T-helper 1 cell (primary cell): ENCODE data around the gene KRT15.

ENCODE experiments used
- DNase-seq, 5 donors: peaks; one replicate each; pipeline ENCODE4 v3.0.0-alpha.2; 2012 to 2020

Gene KRT15

DNA sequence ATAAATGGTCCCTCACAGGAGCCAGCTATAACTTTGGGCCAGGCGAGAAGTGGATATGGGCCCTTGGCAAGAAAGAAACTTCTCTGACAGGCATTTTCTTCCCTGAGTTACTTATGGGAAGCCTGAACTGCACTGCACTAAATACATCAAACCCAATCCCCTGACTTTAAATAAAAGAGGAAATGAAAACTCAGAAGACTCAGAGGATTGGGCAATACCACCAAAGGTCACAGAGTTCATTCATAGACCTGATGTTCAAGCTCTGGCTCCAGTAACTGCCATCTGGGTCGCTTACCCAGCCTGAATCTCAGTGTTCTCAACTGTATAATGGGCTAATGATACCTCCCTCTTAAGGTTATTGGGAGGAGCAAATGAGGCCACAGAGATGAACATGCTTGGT, 38.6 kb downstream of the KRT15 start:
- DNase-seq: no peak

DNA sequence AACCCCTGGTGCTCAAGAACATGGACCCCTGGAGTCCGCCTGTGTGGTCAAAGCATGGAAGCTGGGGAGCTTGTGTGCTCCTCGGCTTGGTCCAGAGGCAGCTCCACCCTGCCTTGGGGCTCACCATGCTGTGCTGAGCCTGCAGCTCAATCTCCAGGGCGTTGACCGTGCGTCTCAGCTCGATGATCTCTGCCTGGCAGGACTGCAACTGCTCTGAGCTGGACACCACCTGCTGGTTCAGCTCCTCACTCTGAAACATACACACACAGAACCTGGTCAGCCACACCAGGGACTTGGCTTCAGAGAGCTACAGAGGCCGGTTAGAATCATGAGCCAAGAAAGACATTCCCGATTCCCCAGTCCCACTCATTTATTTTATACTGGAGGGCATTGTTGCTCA, 40.5 kb downstream of the KRT15 start:
- no peak for DNase-seq

DNA sequence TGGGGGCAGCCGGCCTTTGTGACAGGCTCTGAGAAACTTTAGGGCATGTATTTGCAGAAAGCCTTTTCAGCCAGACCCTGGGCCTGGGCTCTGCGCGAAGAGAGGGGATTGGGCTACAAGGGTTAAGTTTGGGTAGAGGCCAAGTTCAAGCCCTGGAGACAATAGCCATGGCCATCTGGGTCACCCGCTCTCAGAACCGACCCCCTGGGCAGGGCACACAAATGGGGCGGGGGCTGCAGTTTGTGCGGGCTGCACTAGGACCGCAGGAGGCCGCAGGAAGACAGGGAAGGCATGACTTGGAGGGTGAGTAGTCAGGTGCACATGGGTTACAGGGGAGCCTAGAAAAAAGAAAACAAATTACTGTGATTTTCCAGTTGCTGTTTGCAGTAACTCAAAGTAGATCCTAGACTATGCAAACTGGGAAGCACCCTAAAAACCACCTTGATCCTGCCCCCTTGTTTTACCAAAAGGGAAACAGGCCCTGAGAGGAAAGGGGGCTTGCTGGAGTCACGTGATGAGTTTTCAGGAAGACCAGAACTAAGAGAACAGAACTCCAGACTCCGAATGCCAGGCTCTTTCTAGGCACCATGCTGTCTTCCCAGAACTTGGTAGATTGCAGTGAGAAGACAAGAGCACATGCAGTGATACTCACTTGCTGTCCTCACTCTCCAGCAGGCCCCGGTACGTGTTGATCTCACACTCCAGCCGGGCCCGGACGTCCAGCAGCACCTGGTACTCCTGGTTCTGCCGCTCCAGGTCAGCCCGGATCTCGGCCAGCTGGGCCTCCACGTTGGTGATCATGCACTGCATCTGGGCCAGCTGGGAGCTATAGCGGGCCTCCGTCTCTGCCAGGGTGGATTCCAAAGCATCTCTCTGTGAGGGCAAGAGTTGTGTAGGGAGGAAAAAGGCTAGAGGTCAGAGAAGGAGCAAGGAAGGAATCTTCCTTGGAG, 41.5 kb downstream of the KRT15 start:
- no peak for DNase-seq

DNA sequence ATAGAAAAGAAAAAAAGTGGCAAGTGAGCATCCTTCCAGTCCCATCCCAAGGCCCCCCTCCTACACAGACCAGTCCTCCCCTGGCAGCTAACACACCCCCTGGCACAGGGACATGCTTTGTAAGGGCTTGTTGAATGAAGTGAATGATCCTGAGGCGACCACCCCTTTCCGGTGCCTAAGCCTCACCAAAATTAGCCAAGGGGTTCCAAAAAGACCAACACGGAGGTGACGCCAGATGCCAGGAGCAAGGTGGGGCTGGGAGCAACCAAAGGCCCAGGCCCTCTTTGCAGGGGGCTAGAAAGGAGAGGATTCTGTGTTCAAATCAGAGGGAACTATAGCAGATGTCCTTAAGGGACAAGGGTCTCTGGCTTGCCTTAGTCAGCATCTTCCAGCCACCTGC, 43.3 kb downstream of the KRT15 start:
- no peak for DNase-seq

DNA sequence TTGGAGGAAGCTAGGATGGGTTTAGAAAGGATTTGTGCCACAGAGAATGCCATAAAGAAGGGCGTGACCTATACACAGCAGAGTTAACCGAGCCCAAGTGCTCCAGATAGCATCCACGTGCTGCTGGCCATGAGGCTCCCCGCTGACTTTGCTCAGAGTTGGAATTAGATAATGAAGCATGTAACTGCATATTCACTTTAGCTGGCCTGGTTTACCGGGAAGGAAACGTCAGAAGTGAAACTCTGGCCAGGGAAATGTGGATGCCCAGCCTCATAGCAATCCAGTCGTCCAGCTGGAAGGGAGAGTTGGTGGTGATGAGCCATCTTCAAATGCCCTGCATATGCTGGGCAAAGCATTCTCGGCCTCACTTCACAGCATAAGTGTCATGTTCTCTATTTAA, 43.8 kb downstream of the KRT15 start:
- no peak for DNase-seq

DNA sequence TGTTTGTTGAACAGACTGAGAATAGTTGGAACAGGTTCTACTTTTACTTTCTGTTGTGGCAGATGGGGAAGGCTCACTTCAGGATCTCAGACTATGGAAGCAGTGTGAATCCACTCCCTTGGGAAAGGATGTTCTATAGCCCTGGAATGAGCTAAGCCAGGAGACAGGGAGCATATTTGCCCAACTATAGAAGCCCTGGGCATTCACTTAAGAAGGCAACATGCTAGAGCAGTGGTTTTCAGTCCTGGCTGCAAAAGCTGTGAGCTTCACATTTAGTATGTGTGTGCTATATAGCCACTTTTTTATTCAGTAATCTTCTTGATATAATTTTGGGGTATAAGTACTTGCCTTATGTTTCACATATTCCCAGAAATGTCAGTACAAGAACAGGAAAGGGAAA, 50.3 kb downstream of the KRT15 start:
- no peak for DNase-seq

DNA sequence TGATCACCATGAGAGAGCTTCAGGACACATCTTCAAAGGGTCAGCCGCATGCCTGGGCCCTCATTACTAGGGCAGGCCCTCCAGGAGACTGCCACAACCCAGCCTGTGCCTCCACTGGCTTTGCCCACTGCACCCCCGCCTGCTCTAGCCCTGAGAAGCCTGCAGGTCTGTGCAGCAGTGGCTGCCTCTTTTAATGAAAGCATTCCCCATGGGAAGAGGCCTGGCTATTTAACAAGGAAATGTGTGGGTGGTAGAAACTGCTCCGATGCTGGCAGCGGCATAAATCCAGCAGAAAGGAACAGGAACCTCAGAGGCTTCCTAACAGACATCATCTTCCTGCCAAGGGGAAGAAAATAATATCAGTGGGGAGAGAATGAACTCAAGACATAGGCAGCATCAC, 51.1 kb downstream of the KRT15 start:
- no peak for DNase-seq

DNA sequence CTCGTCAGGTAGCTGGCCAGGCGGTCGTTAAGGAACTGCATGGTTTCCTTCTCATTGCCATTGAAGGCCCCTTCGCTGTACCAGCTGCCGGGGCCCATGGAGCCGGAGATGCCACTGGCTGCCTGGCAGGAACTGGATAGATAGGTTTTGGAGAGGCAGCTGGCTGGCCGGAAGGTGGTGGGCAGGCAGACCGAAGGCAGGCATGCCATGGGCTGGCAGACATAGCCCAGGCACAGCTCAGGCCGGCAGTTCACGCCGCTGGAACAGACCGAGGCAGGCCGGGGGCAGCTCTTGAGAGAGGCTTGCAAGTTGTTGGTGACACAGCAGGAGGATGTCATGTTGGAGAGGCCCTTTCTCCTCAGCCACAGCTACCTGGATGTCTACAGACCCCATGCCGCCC, 51.7 kb downstream of the KRT15 start, which contains the start of gene KRT32:
TSS of gene KRT32 (minus strand) at position 399 of the 400 bp plus-strand sequence. CDS start at position 338, 61 bp downstream.
- no peak for DNase-seq

DNA sequence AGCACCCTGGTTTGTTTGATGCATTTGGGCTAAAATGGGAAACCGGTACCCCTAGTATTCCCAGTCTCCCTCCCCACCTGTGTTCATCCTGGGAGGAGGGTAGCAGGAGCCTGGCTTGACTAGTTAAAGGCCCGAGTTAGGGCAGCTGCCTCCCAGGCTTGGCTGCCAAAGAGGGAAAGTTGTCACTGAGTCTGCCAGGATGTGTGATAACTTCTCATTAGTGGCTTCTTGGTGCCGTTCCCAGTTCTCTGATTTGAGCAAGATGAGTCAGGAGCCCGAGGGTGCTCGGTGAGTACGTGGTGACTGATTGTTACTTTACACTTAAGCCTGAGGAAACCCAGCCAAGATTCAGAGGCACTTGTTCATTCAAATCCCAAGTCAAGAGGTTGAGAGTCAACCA, 54.0 kb downstream of the KRT15 start:
- no peak for DNase-seq

DNA sequence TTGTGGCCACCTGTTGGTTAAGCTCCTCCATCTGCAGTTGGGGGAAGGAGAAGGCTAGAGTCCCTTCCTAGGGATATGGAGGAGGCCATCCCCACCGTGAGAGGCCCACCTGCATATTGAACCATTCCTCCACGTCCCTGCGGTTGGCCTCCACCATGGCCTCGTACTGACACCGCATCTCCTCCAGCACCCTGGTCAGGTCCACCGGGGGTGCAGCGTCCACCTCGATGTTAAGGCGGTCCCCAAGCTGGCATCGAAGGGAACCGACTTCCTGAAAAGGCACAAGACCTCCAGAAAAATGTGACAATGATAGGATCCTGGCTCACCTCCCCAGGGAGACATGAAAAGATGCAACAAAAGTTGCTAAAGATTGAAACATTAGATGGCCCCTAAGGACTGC, 54.5 kb downstream of the KRT15 start:
- DNase-seq: no peak

DNA sequence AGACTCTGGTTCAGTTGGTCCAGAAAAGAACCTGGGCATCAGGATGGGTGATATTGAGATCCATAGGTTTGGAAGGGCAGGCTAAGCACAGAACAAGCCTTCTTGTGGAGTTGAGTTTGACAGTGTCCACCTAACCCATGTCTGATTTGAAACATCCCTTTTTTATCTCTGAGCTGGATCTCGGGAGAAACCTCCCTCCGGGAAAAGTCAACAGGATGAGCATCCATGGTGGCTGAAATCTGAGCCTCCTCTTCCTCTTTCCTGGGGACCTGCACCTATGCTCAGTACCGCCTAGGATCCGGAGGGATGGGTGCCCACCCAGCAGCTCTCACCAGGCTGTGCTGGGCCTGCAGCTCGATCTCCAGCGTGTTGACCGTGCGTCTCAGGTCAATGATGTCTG, 54.9 kb downstream of the KRT15 start:
- DNase-seq: no peak
